ENCODE data around the gene MRAS. TPM values are rescaled to one million over a fixed set of nuclear protein-coding genes. Genes with fewer than 3 reads are reported as not detected.

MRAS gene
- total RNA-seq, 1 donor from 2014 or later, result 22.2 TPM

DNA sequence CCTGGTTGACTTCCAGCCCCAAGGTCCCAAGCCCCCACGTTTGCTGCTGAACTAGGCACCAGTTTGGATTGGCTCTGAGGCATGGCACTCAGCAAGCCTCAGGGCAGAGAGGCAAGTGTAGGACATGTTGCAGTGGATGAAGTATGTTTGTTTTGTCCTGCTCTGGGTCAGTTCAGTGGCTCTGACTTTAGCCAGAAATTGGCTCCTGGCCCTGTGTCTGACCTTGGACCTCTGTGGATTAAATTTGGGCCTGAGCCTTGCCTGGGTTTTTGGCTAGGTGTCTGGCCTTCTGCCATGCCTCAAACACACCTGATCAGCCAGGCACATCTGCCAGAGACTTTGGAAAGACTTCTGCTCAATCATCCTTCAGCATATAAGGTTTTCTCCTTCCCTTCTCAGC, 3.6 kb upstream of the MRAS start:
- DNase-seq, result no peak

DNA sequence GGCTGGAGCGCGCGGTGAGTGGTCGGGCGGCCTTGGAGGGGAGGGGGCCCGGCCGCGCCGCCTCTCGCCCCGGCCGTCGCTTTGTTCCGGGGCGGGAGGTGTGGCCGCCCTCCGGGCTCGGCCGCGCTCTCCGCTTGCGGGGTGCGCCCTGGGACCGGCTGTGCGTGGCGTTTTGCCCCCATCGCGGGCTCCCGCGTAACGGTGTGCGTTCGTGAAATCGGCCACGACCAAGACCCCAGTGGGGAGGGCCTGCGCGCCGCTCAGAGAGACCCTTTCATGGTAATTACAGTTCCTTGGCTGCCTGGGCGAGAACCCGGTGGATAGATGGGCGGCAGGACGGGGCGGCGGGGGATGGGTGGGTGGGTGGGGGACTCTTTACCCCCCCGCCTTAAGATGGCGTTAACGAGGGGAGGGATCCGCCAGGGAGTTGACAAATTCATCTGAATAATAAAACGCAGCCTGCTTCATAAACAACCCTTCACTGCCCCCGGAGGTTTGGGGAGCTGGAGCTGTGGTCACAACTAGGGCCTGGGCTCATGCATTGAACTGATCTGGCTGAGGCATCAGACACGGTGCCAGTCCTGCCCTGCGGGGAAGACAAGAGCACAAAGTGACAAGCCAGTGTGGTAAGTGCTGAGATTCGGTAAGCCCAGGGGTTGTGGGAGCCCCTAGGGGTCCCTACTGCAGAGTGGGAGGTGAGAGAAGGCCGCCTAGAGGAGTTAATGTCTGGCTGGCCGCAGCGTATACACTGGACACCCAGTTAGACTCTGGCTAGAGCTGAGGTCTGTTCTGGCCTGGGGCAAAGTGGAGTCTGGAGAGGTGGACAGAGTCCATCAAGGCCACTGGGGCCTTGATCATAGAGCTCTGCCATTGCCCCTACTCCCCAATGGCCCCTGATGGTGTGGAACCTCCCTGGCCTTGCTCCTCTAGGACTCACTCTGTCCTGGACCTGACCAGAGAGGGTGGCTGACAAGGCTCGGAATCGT, 668 bp downstream of the MRAS start:
- no peak for DNase-seq

GRCh38 chr3:138349926-138350665, 1.7 kb downstream of the MRAS start:
- no peak for DNase-seq

- DNase-seq, result no peak
Observed at GRCh38 chr3:138351151-138351550, 2.8 kb downstream of the MRAS start.

- DNase-seq, result no peak
Observed at GRCh38 chr3:138351916-138352550, 3.7 kb downstream of the MRAS start.

- no peak for DNase-seq
Observed at GRCh38 chr3:138354376-138354775, 6.0 kb downstream of the MRAS start.

- no peak for DNase-seq
Observed at GRCh38 chr3:138355071-138355470, 6.7 kb downstream of the MRAS start.

DNA sequence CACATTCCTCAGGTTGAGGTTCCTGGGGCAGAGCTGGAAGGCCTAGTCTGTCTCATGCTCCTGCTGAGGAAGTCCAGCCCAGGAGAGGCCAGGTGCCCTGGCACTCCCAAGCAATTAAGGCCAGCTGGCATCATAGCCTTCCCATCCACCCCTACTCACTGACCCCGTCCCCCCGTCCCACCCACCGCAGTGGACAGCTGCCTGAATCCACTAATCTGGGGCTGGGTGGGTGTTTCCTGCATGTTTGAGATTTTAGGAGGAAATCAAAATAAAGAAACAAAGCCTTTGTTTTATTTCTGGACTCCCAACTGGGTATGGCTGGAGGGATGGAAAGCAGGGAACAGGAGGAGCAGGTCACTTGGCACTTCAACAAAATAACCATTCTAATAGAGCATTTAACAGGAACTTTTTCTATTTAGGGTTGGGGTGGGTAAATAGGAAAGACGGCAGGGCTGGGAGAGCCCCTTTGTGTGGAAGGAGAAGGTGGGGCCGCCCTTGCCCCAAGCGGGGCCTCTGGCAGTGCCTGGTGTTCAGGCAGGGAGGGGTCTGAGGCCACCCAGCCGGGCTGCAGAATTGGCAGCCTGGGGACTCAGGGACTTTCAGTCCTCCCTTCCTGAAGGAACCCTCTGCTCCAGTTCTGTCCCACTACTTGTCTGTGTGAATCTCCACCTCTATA, 8.5 kb downstream of the MRAS start:
- DNase-seq, result no peak

DNA sequence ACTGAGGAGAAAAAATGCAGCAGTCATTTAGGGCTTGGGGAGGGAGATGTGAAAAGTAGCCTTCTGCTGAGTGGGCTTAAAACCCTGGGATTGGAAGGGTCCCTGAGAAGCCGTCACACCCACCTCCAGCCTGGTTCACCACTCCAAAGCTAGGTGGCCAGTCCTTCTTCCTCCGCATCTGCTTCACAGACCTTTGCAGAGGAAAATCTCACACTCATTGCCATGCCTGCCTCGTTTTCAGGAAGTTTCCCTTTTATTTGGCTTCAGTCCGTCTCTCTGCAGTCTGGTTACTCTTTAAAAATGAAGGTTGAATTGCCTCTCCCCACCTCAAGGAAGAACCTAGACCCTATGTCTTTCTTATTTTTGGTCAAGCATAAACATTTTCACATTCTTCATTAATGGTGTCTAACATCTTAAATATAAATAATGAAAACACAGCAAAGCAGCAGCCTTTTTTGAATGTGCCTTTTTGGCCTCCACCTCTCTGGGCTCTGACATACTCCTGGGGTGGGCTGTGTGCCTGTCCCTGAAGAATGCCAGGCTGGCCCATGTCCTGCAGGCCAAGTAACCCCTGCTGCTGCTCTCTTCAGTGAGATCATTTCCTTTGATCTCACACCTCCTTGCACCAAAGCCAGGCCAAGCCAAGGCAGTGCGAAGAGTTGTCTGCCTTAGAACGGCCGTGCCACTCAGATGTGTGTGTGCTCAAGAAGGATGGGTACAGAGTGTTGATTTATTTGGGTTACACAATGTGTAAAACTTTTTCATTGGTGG, 11.0 kb downstream of the MRAS start:
- DNase-seq, result no peak

DNA sequence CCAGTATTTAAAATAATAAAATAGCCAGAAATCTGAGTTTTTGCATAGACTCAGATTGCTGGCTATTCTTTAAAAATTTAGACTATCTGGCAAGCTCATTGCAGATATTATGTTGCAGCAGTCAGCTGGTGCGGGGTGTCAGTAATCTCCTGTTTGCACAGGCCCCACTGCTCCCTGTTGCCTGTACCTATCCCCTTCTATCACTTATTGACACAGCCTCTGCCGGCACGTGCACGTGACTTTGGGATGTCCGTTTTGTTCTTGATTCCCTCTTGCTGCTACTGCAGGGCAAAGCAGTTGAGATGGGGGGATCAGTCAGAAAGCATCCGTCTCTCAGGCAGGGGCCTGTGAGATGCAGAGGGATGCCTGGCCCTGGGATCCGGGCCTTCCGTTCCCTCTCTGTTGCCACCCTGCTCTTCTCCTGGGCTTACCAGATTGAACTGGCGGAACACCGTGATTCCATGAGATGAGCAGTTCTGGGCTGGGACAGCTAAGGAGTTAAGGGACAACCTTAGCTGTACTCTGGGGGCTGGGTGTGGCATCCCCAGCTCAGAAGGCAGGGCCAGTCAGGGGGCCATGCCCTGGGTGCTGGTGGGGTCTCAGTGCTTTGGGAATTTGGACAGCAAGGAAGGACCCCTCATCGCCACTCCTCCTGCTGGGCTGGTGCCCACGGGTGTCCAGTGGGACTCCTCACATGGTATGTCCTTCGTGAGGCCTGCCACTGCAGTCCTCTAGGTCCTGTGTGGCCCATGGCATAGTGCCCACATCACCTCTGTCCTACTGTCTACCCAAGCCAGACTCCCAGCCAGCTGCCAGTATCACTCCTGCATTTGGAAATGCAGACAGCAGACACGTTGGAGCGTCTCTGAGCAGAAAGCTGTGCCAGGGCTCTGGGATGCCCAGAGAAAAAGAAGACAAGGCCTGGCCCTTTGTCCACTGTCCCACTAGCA, 11.8 kb downstream of the MRAS start:
- no peak for DNase-seq

GRCh38 chr3:138360869-138361525, 12.6 kb downstream of the MRAS start:
- DNase-seq, result no peak

GRCh38 chr3:138361561-138361971, 13.2 kb downstream of the MRAS start:
- DNase-seq, result no peak

DNA sequence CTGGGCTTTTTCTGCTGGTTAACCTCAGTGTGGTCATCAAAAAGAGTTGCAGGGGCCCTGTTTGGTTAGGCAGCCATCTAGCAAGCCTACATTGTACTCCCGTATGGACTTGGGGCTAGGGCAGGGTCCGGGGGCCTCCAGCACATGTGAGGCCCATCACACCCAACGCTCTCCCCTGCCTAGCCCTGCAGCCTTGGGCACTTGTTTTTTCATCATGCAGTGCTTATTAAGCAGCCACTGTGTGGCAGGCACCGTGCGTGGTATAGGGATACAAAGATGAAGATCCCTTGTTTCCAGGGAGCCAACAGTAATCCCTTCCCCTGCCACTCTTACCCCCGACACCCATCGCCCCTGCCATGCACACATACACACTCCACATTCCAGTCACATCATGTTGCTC, 14.2 kb downstream of the MRAS start:
- no peak for DNase-seq

DNA sequence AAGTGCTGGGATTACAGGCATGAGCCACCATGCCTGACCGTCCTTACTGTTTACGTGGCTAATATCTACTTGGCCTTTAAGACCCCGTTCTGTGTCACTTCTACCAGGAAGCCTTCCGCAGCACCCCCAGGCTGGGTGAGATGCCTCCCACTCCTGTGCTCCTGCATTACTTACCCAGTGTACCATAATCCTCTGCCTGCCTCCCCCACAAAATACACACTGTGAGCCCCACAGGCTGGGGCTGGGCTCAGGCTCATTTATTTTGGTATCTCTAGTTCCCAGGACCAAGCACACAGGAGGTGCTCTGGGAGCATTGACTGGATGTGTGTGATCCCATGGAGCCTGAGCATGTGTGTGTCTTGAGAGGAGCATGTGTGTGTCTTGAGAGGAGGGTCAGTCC, 14.9 kb downstream of the MRAS start:
- no peak for DNase-seq

DNA sequence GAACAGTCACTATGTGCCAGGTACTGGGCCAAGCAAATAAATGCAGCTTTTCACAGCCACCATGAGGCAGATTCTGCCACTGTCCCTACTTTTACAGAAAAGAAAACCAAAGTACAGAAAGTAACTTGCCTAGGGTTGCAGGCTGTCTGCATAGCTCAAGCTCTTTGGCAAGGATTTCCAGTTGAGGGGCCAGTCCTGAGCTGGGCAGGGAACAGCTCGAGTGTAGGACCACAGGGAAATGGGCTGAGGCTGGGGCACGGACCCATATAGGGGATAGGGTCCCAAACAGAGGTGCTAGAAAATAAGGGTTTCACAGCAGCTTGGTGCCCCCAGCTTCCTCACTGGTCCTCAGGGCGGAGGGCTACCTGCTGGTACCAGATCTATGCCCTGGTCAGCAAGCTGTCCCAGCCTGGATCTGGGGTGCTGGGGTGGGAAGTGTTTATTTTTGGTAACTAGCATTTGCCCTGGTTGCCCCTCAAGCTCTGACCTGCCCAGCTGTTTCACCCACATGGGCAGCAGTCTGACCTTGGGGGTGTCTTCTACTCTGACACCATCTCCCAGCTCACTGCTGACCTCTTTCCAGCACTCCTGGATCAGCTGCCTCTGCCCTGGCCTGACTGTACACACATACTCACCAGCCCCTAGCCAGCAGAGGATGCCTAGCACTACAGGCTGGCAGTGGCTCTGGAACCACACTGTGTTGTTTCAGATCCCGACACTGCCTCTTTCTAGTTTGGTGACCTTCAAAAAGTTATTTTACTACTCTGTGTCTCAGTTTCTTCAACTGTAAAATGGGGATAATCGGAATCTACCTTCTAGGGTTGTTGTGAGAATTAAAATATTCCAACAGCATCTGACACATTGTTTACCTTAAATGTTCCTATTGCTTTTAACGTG, 16.2 kb downstream of the MRAS start:
- no peak for DNase-seq

GRCh38 chr3:138365253-138365555, 16.8 kb downstream of the MRAS start:
- DNase-seq, result no peak

DNA sequence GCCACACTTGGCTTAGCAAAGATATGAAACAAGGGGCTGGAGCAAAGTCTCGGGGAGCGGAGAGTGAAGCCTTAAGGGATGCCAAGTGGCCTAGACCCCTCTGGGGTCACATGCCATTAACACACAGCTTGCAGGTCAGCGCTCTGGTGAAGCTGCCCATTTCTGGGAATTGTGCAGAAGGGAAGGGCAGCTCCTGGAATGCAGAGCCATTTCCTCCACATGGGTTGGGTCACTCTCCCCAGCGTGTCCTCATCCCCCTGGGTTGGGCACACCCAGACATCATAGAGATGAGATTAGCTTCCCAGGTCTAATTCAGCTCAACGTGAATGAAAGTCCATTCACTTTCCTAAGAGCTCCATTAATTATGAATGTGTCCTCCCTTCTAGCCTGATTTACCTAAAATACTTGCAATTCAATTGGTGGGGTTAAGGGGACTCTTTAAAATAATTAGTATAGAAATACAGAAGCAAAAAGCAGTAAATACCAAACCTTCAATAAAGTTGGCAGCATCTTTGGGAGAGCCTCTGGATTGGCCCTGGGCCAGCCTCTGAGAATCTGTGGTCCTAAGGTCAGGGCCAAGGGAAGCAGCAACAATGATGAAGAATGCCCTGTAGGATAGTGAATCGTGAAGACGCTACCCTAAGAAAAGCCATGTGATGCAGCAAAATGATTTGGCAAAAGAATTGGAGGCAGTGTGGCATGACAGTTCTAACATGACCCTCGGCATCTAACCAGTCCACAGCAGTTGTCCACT, 17.8 kb downstream of the MRAS start:
- DNase-seq, result no peak

DNA sequence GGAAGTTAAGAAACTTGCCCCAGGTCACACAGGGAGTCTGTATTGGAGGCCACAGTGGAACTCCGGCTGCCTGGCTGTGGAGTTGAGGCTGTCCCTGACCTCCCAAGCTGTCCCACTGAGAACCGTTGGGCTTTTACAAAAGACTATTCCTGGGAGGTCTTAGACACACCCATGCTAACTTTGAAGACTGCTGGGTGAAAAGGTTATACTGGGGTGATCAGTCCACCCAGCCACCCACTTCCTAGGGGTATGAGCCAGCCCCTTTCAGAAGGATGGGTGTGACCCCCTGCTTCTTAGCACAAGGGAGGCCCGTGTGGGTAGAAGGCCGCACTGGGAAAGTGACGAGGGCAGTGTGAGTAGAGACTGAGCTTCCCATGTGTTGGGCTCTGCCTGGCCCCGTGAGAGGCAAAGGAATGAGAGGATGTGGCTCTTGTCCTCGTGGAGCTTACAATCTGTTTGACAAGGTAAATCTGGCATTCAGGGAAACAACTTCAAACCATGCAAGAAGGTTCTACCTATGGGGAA, 19.0 kb downstream of the MRAS start:
- DNase-seq, result no peak

Data from skin of body (tissue), 2 donors.